GM15510 (cell line): ENCODE results near the gene PPP4R3A.

Source experiments
- POLR2A ChIP-seq: IDR thresholded peaks from 3 replicates; pipeline ENCODE4 v1.6.1; 2011; ENCODE audit warnings: borderline replicate concordance; ENCODE audit not compliant: insufficient read length; ENCODE audit errors: extremely low read depth

Gene PPP4R3A

DNA sequence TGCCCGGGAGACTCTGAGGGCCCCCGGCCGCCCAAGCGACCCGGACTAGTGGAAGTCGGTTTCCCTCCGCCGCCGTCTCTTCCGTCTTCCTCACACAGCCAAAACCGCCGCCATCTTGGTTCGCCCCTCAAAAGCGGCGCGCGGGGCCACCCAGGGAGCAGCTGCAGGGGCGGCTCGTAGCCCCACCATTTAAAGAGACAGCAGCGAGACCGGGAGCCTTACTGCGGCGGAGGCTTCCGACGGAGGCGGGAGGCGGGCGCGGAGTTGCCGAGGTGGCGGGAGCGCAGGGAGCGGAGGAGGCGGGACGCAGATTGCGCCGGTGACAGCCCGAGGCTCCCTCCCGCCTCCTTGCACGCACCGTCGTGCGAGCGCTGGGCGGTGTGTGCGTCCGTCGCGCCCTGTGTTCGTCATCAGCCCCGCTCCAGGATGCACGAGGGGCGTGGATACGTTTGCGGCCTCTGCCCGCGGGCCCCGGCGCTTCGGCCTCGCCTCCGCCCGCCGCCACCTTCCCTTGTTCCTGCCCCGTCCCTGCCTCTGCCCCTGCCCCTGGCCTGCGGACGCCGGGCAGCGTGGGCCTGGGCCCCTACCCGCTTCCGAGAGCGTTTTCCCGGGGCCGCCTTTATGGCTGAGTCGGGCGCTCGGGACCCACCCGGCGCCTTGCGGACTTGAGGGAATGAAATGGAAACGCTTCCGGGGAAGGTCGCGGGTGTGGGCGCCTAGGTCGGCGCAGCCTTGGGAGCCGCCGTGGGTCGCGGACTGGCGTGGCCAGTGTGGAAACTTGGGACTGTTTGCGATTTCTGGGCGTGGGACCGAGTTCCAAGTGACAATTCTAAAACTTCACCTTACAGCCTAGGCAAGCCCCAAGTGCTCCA lies at the start of gene PPP4R3A:
TSS of gene PPP4R3A (minus strand) at position 140 of the 872 bp plus-strand sequence. CDS start 663 bp downstream, outside the sequence.
- peak; percentile 90 for TF ChIP-seq POLR2A

DNA sequence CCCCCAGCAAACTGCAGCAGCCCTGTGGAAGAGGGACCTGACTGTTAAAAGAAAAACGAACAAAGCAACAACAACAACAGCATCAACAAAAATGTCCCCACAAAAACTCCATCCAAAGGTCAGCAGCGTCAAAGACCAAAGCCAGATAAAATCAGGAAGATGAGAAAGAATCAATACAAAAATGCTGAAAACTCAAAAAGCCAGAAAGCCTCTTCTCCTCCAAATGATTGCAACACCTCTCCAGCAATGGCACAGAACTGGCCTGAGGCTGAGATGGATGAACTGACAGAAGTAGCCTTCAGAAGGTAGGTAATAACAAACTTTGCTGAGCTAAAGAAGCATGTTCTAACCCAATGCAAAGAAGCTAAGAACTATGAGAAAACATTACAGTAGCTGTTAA lies 45.4 kb upstream of the PPP4R3A start:
- TF ChIP-seq POLR2A = no peak

DNA sequence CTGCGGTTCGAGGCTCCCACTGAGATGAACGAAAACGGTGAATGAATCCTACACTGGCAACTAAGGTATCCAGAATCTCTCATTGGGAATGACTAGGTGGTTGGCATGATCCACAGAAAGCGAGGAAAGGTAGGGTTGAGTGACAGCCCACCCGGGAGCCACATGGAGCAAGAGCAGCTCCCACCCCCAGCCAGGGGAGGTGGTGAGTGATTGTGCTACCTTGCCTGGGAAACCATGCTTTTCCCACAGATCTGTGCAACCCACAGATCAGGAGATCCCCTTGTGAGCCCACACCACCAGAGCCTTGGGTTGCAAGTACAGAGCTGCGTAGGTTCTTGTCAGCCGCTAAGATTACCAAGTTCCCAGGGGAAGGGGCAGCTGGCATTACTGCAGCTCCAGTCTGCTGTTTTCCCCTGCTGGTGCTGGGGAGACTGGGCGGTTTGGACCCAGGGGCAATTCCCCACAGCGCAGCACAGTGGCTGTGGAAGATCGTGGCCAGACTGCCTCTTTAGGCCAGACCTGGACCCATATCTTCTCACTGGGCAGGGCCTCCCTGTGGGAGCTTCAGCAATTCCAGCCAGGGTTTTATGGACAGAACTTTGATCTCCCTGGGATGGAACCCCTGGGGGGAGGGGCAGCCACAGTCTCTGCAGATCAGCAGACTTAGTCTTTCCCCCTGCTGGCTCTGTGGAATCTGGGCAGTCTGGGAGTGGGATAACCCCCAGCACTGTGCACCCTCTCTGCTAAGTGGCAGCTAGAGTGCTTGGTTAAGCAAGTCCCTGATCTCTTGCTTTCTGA lies 44.6 kb upstream of the PPP4R3A start:
- no peak for TF ChIP-seq POLR2A

DNA sequence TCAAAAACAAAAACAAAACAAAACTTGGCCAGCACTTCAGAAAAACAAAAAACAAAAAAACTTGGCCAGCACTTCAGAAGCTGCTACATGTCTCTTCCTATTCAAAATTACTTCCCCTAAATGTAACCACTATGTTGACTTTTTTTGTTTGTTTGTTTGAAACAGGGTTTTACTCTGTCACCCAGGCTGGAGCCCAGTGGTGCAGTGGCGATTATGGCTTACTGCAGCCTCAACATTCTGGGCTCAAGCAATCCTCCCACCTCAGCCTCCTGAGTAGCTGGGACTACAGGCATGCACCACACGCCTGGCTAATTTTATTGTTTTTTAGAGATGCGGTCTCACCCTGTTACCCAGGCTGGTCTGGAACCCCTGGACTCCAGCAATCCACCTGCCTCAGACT lies 38.0 kb upstream of the PPP4R3A start:
- no peak for TF ChIP-seq POLR2A

DNA sequence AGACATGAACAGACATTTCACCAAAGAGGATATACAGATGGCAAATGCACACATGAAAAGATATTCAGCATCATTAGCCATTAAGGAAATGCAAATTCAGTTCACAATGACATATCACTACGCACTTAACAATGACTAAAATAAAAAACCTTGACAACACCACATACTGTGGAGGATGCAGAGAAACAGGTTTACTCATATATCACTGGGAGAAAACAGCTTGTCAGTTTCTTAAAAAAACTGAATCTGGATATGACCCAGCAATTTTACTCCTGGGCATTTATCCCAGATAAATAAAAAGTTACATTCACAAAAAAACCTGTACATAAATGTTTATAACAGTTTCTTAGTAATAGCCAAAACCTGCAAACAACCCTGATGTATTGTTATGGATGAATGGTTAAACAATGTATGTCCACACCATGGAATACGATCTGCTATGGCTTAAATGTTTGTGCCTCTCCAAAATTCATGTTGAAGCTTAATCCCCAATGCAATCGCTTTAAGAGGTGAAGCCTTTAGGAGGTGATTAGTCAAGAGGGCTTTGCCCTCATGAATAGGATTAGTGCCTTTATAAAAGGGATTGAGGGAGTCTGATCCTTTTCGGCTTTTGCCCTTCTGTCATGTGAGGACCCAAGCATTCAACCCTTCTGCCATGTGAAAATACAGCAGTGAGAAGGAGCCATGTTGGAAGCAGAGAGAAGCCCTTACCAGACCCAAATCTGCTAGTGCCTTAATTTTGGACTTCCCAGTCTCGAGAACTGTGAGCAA lies 36.0 kb upstream of the PPP4R3A start:
- no peak for TF ChIP-seq POLR2A

DNA sequence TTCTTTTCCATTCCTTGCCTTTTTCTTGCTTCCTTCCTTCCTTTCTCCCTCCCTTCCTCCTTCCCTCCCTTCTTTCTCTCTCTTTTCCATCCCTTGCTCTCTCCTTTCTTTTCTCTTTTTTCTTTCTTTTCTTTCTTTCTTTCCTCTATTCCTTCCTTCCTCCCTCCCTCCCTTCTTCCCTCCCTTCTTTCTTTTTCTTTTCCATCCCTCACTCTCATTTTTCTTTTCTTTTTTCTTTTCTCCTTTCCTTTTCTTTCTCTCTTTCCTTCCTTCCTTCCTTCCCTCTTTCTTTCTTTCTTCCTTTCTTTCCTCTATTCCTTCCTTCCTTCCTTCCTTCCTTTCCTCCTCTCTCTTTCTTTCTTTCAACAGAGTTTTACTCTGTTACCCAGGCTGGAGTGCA lies 35.1 kb upstream of the PPP4R3A start:
- TF ChIP-seq POLR2A = no peak

DNA sequence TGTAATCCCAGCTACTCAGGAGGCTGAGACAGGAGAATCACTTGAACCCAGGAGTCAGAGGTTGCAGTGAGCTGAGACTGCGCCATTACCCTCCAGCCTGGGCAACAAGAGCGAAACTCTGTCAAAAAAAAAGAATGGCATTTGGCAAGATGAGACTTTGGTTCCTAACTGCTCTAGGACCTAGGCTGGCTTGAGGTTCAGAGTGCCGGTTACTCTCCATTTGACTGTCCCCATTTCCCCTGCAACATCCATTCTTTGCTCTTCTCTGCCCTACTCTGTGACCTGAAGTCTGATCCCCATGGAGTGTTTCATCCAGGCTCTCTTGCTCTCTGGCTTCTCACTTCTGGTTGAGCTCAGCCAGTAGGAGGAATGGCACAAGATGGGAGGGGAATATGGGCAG lies 26.2 kb upstream of the PPP4R3A start:
- no peak for TF ChIP-seq POLR2A

DNA sequence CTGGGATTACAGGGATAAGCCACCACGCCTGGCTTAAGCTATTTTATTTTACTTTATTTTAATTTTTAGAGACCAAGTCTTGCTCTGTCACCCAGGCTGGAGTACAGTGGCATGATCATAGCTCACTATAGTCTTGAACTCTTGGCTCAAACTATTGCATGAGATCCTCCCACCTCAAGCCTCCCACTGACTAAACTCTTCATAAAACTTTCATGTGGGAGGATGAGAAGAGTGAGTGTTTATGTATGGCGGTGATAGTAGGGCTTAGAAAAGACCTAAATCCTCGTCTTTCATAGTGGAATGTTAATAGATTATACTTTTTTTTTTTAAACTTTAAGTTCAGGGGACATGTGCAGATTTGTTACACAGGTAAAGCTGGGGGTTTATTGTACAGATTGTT lies 23.5 kb upstream of the PPP4R3A start:
- no peak for TF ChIP-seq POLR2A

DNA sequence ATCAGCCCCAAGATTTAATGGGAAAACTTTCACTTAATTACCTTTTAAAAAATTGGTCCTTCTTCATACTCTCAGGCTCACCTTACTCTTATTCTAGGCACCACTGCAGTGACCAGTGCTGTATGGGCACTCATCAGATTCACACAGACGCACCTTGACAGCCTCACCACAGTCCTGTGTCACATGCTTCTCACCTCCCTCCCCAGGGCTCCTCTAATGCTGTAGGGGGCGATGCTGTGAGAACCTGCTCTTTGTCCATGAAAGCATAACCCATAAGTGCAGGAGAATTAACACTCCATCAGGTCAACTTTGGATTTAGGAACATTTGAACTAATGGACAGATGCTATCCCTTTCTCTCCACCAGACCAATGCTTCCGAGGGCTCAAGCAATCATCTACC lies 13.9 kb upstream of the PPP4R3A start:
- no peak for TF ChIP-seq POLR2A

DNA sequence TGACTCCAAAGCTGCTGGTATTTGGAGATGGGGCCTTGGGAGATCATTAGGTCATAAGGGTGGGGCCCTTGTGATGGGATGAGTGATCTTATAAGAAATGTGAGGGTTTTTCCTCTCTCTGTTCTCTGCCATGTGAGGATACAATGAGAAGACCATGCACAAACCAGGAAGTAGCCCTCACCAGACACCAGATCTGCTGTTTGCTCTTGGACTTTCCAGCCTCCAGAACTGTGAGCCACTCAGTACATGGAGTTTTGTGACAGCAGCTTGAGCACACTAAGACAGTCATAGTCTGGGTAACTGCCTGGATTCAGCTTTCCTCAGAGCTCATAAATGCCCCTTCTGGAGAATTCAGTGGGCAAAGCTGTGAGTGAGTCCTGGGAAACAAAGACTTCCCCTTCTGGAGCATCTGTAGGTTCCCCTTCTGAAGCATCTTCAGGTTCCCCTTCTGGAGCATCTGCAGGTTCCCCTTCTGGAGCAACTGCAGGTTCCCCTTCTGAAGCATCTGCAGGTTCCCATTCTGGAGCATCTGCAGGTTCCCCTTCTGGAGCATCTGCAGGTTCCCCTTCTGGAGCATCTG lies 11.0 kb upstream of the PPP4R3A start:
- no peak for TF ChIP-seq POLR2A

DNA sequence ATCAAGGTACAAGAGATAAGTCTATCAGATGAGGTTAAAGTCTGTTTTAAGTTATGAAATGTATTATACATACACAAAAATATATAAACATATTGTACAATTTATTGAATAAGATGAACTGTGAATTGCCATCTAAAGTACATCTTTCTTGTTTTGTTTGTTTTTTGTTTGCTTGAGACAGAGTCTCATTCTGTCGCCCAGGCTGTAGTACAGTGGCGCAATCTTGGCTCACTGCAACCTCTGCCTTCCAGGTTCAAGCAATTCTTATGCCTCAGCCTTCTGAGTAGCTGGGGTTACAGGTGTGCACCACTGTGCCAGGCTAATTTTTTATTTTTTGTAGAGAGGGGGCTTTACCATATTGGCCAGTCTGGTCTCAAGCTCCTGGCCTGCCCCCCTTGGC lies 10.0 kb upstream of the PPP4R3A start:
- TF ChIP-seq POLR2A = no peak

DNA sequence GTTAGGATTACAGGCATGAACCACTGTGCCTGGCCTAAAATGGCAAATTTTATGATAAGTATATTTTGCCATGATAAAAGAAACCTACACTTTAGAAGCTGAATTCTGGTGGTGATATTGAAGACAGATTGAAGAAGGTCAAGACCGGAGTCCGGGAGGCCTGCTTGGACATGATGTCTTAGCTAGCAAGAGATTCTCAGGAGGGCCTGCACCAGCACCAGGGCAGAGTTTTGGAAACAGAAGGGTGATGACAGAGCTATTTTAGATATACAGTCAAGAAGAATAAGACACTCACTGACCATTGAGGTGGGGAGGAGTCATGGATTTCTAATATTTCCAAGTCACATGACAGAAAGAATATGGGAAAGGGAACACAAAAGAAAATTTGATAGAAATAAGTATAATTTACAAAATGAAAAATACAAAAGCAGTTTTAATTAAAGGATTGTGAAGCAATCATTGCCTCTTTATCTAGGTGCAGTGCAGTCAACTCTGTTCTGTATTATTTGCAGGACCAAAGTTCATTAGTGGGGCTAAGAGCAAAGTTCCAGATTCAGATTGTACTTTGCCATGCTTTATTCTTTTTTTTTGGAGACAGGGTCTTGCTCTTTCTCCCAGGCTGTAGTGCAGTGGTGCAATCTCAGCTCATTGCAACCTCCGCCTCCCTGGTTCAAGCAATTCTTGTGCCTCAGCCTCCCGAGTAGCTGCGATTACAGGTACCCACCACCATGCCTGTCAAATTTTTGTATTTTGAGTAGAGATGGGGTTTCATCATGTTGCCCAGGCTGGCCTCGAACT lies 9.3 kb upstream of the PPP4R3A start:
- no peak for TF ChIP-seq POLR2A

DNA sequence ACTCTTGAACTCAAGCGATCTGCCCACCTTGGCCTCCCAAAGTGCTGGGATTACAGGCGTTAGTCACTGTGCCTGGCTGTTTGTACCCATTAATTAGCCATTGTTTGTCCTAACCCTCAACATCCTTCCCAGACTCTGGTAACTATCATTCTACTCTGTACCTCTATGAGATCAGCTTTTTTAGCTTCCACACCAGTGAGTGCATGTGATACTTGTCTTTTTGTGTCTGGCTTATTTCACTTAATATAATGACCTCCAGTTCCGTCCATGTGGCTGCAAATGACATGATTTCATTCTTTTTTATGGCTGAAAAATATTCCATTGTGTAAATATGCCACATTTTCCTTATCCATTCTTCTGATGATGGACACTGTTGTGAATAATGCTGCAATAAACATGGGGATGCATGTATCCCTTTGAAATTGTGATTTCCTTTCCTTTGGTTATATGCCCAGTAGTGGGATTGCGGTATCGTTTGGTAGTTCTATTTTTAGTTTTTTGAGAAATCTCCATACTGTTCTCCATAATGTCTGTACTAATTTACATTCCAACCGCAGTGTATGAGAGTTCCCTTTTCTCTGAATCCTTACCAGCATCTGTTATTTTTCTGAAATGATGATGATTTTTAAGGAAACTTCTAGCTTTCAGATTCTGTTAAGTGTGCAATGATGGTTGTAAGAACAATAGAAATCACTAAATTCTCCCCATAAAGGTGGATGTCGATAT lies 6.7 kb upstream of the PPP4R3A start:
- no peak for TF ChIP-seq POLR2A
